ENCODE results near the gene RBBP8NL. TPM values are rescaled to one million over a fixed set of nuclear protein-coding genes. Genes with fewer than 3 reads are reported as not detected.

RBBP8NL gene
- total RNA-seq, 2 experiments from 2014 or later, result not detected

DNA sequence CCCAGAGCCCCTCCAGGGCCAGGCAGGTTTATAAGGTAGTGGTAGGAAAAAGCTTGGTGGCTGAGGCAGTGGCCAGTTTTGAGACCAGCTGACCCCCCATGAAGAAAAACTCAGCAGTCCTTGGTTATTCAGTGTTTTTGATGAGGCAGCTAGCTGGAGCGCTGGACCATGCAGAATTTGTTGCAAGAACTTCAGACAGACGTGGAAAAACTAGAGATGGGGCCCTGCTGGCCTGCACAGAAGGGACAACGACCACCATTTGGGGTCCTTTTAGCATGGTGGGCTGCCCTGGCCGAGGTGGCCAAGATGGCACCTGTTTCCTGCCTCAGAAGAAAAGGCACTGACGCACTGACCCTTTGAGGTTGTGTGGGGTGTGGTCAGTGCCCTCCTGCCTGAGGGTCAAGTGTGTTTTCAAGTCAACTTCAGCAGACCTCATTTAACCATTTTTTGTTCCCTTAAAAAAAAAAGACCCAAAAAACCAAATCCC lies 37.7 kb downstream of the RBBP8NL start:
- H3K27ac Mint-ChIP-seq, result peak overlapping the region; percentile 24
- CTCF ChIA-PET, result interaction anchor here (0.7 to 1.0 kb wide), 2 partner anchors 25 to 89 kb away, joined by 3 to 4 read pairs; no protein-coding TSS in a partner anchor

DNA sequence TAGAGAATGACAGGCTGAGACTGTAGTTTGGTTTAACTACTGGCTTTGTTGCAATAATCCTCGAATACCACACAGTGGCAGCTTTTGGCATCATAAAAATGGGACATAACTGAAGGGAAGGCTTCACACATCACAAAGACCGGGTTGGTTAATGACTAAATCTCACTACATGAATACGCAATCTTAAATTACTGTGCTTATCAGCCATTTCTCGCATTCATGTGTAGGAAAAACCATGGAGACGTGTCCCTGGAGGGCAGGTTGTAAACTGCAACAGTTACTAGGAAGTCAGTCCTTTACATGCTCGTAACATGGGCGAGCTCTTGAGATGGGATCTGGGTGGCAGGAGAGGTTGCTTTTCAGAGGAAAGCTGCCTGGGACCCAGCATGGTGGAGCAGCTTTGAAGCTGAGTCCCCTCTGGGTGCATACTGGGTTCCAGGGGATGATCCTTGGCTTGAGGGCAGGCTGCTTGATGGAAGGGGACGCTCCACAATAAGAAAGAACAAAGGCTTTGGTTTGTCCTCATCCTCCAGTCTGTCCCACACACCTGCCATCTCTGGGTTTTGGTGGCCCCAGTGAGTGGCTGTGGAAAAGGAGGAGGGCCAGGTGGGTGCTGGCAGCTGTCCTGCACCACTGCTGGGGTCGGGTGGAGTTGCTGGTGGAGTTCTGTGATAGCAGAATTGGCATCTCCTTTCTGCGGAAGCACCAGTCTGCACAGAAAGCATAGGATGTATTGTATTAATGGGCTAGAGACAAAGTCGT lies 38.3 kb downstream of the RBBP8NL start:
- intact Hi-C loops (cut with DNase I, micrococcal nuclease), result loop anchor here (2.0 to 10.0 kb wide), 5 partner anchors 18 to 828 kb away; partner anchors contain the start of genes CABLES2 (in 1 of the 2), DIDO1 (in 1 of the 2), MRGBP (in 1 of the 2) and YTHDF1 (in 1 of the 2)
- Mint-ChIP-seq H3K4me1 (peaks cover 35% of the 10 kb centered on the region), H3K27ac (peak overlapping the region; percentile 91), H3K4me3 (peak overlapping the region; percentile 93), H3K9me3 (ENCODE audit: low read depth) (no peaks in the 10 kb centered on the region), H3K36me3 (ENCODE audit: low read depth) (peaks cover 48% of the 10 kb centered on the region), H3K27me3 (no peaks in the 10 kb centered on the region)
- DNase-seq (no peak), ATAC-seq (no peak)
- ChIA-PET CTCF (interaction anchor here (0.9 kb wide), 1 partner anchor 378 kb away, joined by 3 read pairs; no protein-coding TSS in a partner anchor), POLR2A (no interaction called here)

More for the DNA sequence above, 37.7 kb downstream of the RBBP8NL start:
- intact Hi-C loops (cut with DNase I, micrococcal nuclease), result loop anchor here (2.0 to 10.0 kb wide), 5 partner anchors 17 to 828 kb away; partner anchors contain the start of genes CABLES2 (in 1 of the 2), DIDO1 (in 1 of the 2), MRGBP (in 1 of the 2) and YTHDF1 (in 1 of the 2)
- Mint-ChIP-seq H3K4me3 (no peak overlapping the region), H3K36me3 (ENCODE audit: low read depth) (peaks cover 45% of the 10 kb centered on the region), H3K27me3 (no peaks in the 10 kb centered on the region), H3K4me1 (peaks cover 30% of the 10 kb centered on the region), H3K9me3 (ENCODE audit: low read depth) (no peaks in the 10 kb centered on the region)
- ATAC-seq (no peak), DNase-seq (no peak)
- POLR2A ChIA-PET, result no interaction called here

DNA sequence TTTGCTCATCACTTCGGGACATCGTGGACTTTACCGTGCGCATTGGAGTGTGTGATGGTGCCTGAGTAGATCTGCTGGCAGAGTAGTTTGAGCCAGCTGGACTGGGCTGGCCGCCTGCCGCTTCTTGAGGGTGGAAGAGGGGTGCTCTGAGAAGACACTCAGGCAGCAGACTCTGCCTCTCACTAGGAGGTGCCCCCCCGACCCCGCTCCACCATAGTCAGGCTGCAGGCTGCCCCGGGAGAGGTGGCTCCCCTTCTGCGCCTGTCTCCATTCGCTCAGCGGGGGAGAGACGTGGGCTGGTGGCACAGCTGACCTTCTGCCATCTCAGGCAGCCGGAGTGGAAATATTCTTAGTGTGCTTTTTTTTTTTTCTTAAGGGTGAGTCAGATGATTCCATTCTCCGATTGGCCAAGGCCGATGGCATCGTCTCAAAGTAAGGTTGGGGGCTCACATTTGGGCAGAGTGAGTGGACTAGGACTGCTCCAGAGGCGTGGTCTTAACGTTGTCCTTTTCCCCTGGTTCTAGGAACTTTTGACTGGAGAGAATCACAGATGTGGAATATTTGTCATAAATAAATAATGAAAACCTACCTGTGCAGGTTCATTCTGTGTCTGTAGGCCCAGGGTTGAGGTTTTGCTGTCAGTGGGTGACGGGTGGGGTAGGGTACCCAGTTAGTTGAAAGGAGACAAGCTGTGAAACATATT lies 39.3 kb downstream of the RBBP8NL start:
- Mint-ChIP-seq H3K9me3 (ENCODE audit: low read depth) (no peaks in the 10 kb centered on the region), H3K27me3 (no peaks in the 10 kb centered on the region), H3K4me1 (peaks cover 38% of the 10 kb centered on the region), H3K36me3 (ENCODE audit: low read depth) (peaks cover 48% of the 10 kb centered on the region), H3K4me3 (peak overlapping the region; percentile 93), H3K27ac (peak overlapping the region; percentile 91)
- ATAC-seq (no peak), DNase-seq (peak; percentile 44)
- POLR2A ChIA-PET, result no interaction called here
- CTCF ChIA-PET, result interaction anchor here (0.6 to 0.9 kb wide), 2 partner anchors 377 to 1868 kb away, joined by 3 read pairs; no protein-coding TSS in a partner anchor
- intact Hi-C loops (cut with DNase I, micrococcal nuclease), result loop anchor here (1.0 to 10.0 kb wide), 15 partner anchors 19 to 829 kb away; partner anchors contain the start of genes CABLES2 (in 2 of the 2), ADRM1 (in 1 of the 2), DIDO1 (in 1 of the 2) and LSM14B (in 1 of the 2)

DNA sequence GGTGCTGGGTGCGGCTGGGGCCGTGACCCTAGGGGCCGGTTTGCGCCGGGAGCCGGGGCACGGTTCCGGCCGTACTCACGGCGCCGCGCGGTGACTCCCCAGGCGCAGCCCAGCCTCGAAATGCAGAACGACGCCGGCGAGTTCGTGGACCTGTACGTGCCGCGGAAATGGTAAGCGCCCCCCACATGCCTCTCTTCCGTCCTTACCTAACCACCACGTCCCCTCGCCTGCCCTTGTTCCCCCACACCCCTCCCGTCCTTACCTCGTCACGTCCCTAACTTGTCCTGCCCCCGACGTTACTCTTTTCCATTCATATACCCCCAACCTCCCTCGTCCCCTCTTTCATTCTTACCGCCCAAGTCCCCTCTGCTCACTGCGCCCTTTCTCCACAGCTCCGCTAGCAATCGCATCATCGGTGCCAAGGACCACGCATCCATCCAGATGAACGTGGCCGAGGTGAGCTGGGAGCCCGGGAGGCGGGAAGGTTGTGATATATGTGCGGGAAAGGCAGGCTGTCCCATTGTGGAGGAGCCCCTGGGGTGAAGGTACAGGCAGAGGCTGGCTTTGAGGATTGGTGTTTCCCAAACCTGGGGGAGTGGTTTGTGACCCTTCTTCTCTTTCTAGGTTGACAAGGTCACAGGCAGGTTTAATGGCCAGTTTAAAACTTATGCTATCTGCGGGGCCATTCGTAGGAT lies 40.0 kb downstream of the RBBP8NL start:
- ChIA-PET CTCF (interaction anchor here (1.1 to 1.4 kb wide), 2 partner anchors 19 to 23 kb away, joined by 3 to 5 read pairs; no protein-coding TSS in a partner anchor), POLR2A (no interaction called here)
- H3K27me3 Mint-ChIP-seq, result no peaks in the 10 kb centered on the region
- peak overlapping the region; percentile 91 for H3K27ac Mint-ChIP-seq
- ATAC-seq, result no peak
- intact Hi-C loops (cut with DNase I, micrococcal nuclease), result loop anchor here (1.0 to 10.0 kb wide), 14 partner anchors 20 to 830 kb away; partner anchors contain the start of genes ADRM1 (in 1 of the 2), CABLES2 (in 1 of the 2), DIDO1 (in 1 of the 2) and LSM14B (in 1 of the 2)
- H3K9me3 Mint-ChIP-seq (ENCODE audit: low read depth), result no peaks in the 10 kb centered on the region
- H3K4me3 Mint-ChIP-seq, result peak overlapping the region; percentile 93
- DNase-seq, result no peak
- H3K36me3 Mint-ChIP-seq (ENCODE audit: low read depth), result peaks cover 53% of the 10 kb centered on the region
- peaks cover 42% of the 10 kb centered on the region for H3K4me1 Mint-ChIP-seq

GRCh38 chr20:62386383-62387218 lies 40.7 kb downstream of the RBBP8NL start, which contains the start of gene RPS21:
Gene RPS21 (plus strand): TSS chr20:62387103. CDS start chr20:62387339, 236 bp downstream.
- DNase-seq, result peak; percentile 97
- Mint-ChIP-seq H3K36me3 (ENCODE audit: low read depth) (peaks cover 57% of the 10 kb centered on the region), H3K4me1 (peaks cover 42% of the 10 kb centered on the region), H3K9me3 (ENCODE audit: low read depth) (peaks cover 4% of the 10 kb centered on the region), H3K4me3 (peak within 1 kb of the TSS; percentile 93), H3K27ac (peak within 1 kb of the TSS; percentile 94), H3K27me3 (no peaks in the 10 kb centered on the region)
- ATAC-seq, result peak; percentile 91
- intact Hi-C loops (cut with DNase I, micrococcal nuclease), result loop anchor here (1.0 to 10.0 kb wide), 14 partner anchors 21 to 831 kb away; partner anchors contain the start of genes ADRM1 (in 2 of the 2), CABLES2 (in 1 of the 2), DIDO1 (in 1 of the 2) and LSM14B (in 1 of the 2)
- CTCF ChIA-PET, result interaction anchor here (0.6 to 1.7 kb wide), 4 partner anchors 18 to 85 kb away, joined by 3 to 8 read pairs (median 4); partner anchors contain the start of gene ADRM1
- POLR2A ChIA-PET, result interaction anchor here (0.5 to 0.6 kb wide), 3 partner anchors 15 to 358 kb away, joined by 3 to 5 read pairs (median 3); no protein-coding TSS in a partner anchor

DNA sequence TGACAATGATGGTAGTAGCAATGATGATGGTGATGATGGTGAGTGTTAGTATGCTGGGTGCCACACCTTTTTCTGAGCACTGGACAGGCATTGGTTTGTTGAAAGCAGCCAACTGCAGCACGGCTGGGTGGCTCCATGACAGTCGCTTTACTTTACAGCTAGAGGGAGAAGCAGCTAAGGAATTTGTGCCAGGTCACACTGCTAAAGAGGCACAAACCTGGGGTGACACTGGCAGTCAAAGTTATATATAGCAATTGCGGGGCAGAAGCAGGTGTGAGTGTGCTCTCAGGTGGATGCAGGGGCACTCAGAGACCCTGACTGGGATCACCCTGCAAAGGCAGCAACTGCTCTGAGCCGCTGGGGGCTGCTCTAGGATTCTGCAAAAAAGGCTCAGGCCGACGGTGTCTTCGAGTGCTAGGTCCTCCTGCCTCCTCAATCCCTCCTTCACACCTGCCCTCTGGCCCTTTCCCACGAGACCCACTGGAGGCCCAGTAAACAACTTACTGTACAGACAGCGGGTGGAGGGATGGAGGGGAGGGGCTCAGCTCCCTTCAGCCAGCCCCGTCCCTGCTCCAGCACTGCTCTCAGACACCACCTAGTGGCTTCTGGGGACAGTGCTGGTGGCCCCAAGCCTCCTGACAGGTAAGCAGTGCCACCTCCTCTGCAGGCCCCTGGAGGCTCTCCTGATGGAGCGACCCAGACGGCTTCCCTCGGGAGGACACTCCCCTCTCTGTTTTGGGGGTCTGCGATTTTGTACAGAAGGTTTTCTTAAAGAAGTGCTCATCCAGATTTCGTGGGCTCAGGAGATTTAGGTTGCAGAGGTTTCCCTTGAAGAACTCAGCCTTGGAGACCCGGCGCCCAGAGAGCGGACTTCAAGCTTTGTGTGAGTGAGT lies 44.8 kb downstream of the RBBP8NL start:
- peak overlapping the region; percentile 65 for H3K27ac Mint-ChIP-seq
- intact Hi-C loops (cut with DNase I, micrococcal nuclease), result loop anchor here (1.0 to 10.0 kb wide), 4 partner anchors 80 to 412 kb away; partner anchors contain the start of genes ADRM1 (in 2 of the 2), OSBPL2 (in 2 of the 2) and MRGBP (in 1 of the 2)
- H3K9me3 Mint-ChIP-seq (ENCODE audit: low read depth), result peaks cover 4% of the 10 kb centered on the region
- peaks cover 32% of the 10 kb centered on the region for H3K36me3 Mint-ChIP-seq (ENCODE audit: low read depth)
- H3K27me3 Mint-ChIP-seq, result no peaks in the 10 kb centered on the region
- ChIA-PET POLR2A (no interaction called here), CTCF (interaction anchor here (0.6 to 1.8 kb wide), 13 partner anchors 8 to 230 kb away, joined by 3 to 12 read pairs (median 4); partner anchors contain the start of gene LAMA5)
- no peak overlapping the region for H3K4me3 Mint-ChIP-seq
- H3K4me1 Mint-ChIP-seq, result peaks cover 24% of the 10 kb centered on the region
- peak; percentile 85 for ATAC-seq
- peak; percentile 89 for DNase-seq

- CTCF ChIA-PET, result interaction anchor here (1.0 to 1.8 kb wide), 6 partner anchors 11 to 80 kb away, joined by 3 to 12 read pairs (median 8); no protein-coding TSS in a partner anchor
- H3K9me3 Mint-ChIP-seq (ENCODE audit: low read depth), result peaks cover 4% of the 10 kb centered on the region
- no peaks in the 10 kb centered on the region for H3K27me3 Mint-ChIP-seq
- peaks cover 27% of the 10 kb centered on the region for H3K36me3 Mint-ChIP-seq (ENCODE audit: low read depth)
- POLR2A ChIA-PET, result no interaction called here
- no peak overlapping the region for H3K27ac Mint-ChIP-seq
- H3K4me3 Mint-ChIP-seq, result no peak overlapping the region
- intact Hi-C loops (cut with DNase I, micrococcal nuclease), result loop anchor here (1.0 to 10.0 kb wide), 4 partner anchors 80 to 413 kb away; partner anchors contain the start of genes ADRM1 (in 2 of the 2), OSBPL2 (in 2 of the 2) and MRGBP (in 1 of the 2)
- no peak for DNase-seq
- H3K4me1 Mint-ChIP-seq, result peaks cover 23% of the 10 kb centered on the region
- ATAC-seq, result no peak
Observed at GRCh38 chr20:62381842-62382241, 45.5 kb downstream of the RBBP8NL start.

GRCh38 chr20:62381202-62381797 lies 46.0 kb downstream of the RBBP8NL start:
- H3K4me3 Mint-ChIP-seq, result no peak overlapping the region
- H3K27ac Mint-ChIP-seq, result no peak overlapping the region
- peaks cover 26% of the 10 kb centered on the region for H3K36me3 Mint-ChIP-seq (ENCODE audit: low read depth)
- intact Hi-C loops (cut with DNase I, micrococcal nuclease), result loop anchor here in 1 of 2 experiments (10.0 kb wide), 1 partner anchor 414 kb away; the partner anchor contains the start of gene MRGBP
- no peaks in the 10 kb centered on the region for H3K27me3 Mint-ChIP-seq
- ChIA-PET CTCF (interaction anchor here (1.0 kb wide), 1 partner anchor 29 kb away, joined by 3 read pairs; no protein-coding TSS in a partner anchor), POLR2A (no interaction called here)
- no peak for ATAC-seq
- no peak for DNase-seq
- peaks cover 23% of the 10 kb centered on the region for H3K4me1 Mint-ChIP-seq
- peaks cover 4% of the 10 kb centered on the region for H3K9me3 Mint-ChIP-seq (ENCODE audit: low read depth)
